AML-193 (cell line): ENCODE data around the gene RPS4Y1.
"Not testable (repeated sequence)": the region's sequence is repeated elsewhere in the genome, so short reads cannot be mapped to it uniquely, and the experiment has no call there.

Experiments used
- DNase-seq, 2 experiments: peaks; one replicate each; lab custom pipeline; 2025; lab: John Stamatoyannopoulos, UW

The RPS4Y1 gene

GRCh38 chrY:2841471-2841893 lies at the start of gene RPS4Y1:
TSS of gene RPS4Y1 (plus strand) at chrY:2841602. CDS start at chrY:2841625, 23 bp downstream.
- no peak for DNase-seq

- DNase-seq = no peak
These were observed 44.4 kb upstream of the RPS4Y1 start for GRCh38 chrY:2796977-2797523.

- DNase-seq = no peak
These were observed 43.4 kb upstream of the RPS4Y1 start for GRCh38 chrY:2797991-2798390.

- no peak for DNase-seq
These were observed 41.2 kb upstream of the RPS4Y1 start for GRCh38 chrY:2800246-2800645.

GRCh38 chrY:2817146-2817896 lies 24.1 kb upstream of the RPS4Y1 start:
- DNase-seq = not testable (repeated sequence)

GRCh38 chrY:2824471-2824870 lies 16.9 kb upstream of the RPS4Y1 start:
- no peak for DNase-seq

- no peak for DNase-seq
These were observed 12.9 kb upstream of the RPS4Y1 start for GRCh38 chrY:2828497-2828896.

- no peak for DNase-seq
These were observed 6.2 kb upstream of the RPS4Y1 start for GRCh38 chrY:2835230-2835629.

- DNase-seq = no peak
These were observed 4.3 kb upstream of the RPS4Y1 start for GRCh38 chrY:2837078-2837477.

- no peak for DNase-seq
These were observed 3.5 kb upstream of the RPS4Y1 start for GRCh38 chrY:2837932-2838331.

- DNase-seq = no peak
These were observed 5.4 kb downstream of the RPS4Y1 start for GRCh38 chrY:2846791-2847190.

- DNase-seq = no peak
These were observed 7.0 kb downstream of the RPS4Y1 start for GRCh38 chrY:2848384-2848783.

GRCh38 chrY:2849368-2849767 lies 8.0 kb downstream of the RPS4Y1 start:
- DNase-seq = no peak

- no peak for DNase-seq
These were observed 12.9 kb downstream of the RPS4Y1 start for GRCh38 chrY:2854145-2854774.

- DNase-seq = no peak
These were observed 15.7 kb downstream of the RPS4Y1 start for GRCh38 chrY:2857068-2857467.

GRCh38 chrY:2857686-2858085 lies 16.3 kb downstream of the RPS4Y1 start:
- DNase-seq = no peak

- DNase-seq = no peak
These were observed 18.4 kb downstream of the RPS4Y1 start for GRCh38 chrY:2859782-2860181.

GRCh38 chrY:2860511-2860910 lies 19.1 kb downstream of the RPS4Y1 start:
- DNase-seq = no peak

GRCh38 chrY:2866581-2866980 lies 25.2 kb downstream of the RPS4Y1 start:
- DNase-seq = no peak

- no peak for DNase-seq
These were observed 26.1 kb downstream of the RPS4Y1 start for GRCh38 chrY:2867469-2867868.

GRCh38 chrY:2868035-2868607 lies 26.7 kb downstream of the RPS4Y1 start:
- no peak for DNase-seq

- not testable (repeated sequence) for DNase-seq
These were observed 30.8 kb downstream of the RPS4Y1 start for GRCh38 chrY:2872234-2872633.

GRCh38 chrY:2874211-2874610 lies 32.8 kb downstream of the RPS4Y1 start:
- DNase-seq = no peak
